ENCODE results near the gene BLOC1S5.

Gene BLOC1S5

DNA sequence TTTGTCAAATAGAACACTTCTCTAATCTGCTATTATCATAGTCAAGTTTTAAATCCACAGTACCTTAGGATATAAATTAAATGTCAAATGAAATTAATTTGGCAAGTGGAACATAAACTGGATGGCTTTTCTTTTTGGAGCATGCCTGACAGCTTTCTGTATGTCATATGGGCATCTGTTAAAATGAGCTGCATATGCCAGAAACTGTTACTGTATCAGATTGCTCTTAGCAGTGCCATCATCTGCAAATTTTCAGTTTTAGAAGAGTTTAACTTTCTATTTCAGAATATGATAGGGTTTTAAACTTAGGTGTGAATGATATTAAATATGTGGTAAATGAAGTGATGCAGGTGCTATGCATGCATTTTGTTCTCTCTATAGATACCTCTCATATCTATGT is 41.6 kb upstream of the BLOC1S5 start:
- H3K4me3 ChIP-seq (ENCODE audit: low read length) = no peak overlapping the region
- TF ChIP-seq, protein P1, sequence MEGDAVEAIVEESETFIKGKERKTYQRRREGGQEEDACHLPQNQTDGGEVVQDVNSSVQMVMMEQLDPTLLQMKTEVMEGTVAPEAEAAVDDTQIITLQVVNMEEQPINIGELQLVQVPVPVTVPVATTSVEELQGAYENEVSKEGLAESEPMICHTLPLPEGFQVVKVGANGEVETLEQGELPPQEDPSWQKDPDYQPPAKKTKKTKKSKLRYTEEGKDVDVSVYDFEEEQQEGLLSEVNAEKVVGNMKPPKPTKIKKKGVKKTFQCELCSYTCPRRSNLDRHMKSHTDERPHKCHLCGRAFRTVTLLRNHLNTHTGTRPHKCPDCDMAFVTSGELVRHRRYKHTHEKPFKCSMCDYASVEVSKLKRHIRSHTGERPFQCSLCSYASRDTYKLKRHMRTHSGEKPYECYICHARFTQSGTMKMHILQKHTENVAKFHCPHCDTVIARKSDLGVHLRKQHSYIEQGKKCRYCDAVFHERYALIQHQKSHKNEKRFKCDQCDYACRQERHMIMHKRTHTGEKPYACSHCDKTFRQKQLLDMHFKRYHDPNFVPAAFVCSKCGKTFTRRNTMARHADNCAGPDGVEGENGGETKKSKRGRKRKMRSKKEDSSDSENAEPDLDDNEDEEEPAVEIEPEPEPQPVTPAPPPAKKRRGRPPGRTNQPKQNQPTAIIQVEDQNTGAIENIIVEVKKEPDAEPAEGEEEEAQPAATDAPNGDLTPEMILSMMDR (IDR thresholded peaks at IDR 0.05; ENCODE audit: insufficient read depth, low read depth, low read length, missing control alignments) = no peak
- no peak for DNase-seq (ENCODE audit: low read depth)

DNA sequence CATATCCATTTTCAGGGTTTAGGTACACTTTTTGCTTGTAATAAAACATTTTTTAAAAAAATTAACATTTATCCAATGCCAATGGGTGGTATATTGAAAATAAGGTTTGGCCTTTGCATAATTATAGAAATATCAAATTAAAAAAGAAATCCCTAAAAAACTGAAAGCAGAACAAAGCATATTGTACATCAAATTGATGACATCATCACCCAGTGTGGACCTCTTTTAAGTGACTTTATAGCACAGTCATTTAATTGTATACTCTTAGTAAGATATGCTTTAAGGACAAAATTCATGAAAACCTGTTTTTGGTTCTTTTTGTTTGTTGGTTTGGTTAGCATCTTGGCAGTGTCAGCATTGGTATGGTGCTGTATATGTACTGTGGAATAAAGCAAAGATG is 39.5 kb upstream of the BLOC1S5 start:
- TF ChIP-seq, protein P1 (IDR thresholded peaks at IDR 0.05; ENCODE audit: insufficient read depth, low read depth, low read length, missing control alignments) = no peak
- H3K4me3 ChIP-seq (ENCODE audit: low read length) = no peak overlapping the region
- DNase-seq (ENCODE audit: low read depth) = no peak

DNA sequence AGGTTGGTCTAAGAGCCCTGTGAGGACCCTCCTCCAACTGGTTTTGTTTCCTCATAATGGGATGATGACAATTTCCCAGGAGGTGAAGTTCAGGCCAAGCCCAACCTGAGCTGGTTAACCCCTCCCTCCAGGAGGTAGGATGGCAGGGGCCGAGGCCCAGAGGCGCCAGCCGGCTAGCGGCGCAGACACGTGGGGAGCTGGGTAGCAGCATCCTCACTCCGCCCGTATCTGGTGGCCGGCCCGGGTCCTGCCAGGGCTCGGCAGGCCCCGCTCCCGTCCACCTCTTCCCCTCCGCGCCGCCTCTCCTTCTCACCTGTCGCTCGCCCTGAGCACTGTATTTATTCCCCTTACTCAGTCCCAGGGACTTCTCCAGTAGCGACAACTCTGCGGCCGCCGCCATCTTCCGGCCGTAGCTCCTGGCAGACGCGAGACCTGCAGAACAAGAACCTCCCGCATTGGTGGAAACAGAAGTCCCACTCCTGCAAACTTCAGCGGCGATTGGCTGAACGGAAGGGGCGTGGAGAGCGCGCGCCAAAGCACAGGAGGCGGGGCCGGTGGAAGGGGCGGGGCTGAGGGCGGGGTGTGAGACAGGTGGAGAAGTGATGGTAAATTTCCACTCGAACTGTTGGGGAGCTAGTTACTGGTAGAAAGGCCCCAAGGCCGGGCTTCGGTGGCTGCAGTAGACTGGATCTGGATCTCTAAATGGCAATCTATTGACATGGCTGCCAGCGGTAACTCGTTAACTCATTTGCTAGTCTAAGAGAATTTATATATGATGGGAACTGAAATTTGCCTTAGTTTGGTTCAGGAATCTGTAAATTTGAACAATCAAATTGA is 38.2 kb upstream of the BLOC1S5 start, which contains the start of gene EEF1E1:
Gene EEF1E1 (minus strand): TSS at position 427 of the 837 bp plus-strand sequence. CDS start 27 bp downstream, at position 400.
- TF ChIP-seq, protein P1 (IDR thresholded peaks at IDR 0.05; ENCODE audit: insufficient read depth, low read depth, low read length, missing control alignments) = no peak
- peak; percentile 97 for DNase-seq (ENCODE audit: low read depth)
- H3K4me3 ChIP-seq (ENCODE audit: low read length) = peak within 1 kb of the TSS; percentile 66

DNA sequence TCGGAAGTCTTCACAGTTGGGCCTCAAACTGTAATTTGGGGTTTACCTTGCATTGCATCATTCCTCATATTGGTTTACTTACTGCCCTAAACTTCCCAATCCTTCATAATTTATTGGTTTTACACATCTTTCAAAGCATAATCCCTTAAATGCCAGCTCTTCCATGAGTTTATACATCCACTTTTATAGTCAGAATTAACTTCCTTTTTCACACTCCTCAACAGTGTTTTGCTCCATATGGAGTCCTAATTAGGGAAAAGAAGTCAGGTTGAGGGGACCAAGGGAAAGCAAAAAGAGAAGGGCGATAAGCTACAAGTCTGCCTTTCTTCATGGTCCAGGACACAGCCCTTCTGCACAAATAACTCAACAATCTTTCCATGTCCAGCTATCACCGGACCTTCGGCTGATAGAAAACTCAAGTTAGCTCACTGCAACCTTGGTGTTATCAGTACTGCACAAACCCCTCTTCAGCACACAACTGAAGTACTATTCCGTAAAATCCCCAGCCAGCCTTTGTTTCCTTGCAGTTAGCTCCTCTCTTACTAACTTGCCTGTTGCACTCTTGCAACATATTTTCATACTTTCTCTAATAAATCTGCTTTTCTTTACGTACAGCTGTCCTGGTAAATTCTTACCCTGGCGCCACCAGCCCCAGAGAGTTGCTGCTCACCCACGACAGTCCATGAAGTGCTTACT is 36.1 kb upstream of the BLOC1S5 start:
- DNase-seq (ENCODE audit: low read depth) = no peak
- TF ChIP-seq, protein P1 (IDR thresholded peaks at IDR 0.05; ENCODE audit: insufficient read depth, low read depth, low read length, missing control alignments) = no peak
- no peak overlapping the region for H3K4me3 ChIP-seq (ENCODE audit: low read length)

DNA sequence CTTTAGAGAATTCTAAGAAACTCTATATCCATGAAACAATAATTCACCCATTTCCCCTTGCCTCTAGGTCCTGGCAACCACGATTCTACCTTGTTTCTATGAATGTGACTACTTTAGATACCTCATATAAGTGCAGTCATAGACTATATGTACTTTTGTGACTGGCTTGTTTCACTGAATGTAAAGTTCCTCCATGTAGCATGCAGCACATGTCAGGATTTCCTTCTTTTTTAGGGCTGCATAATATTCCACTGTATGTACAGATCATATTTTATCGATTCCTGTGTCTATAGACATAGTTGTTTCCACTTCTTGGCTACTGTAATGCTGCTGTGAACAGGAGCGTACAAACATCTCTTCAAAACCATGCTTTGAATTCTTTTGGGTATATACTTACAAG is 26.5 kb upstream of the BLOC1S5 start:
- DNase-seq (ENCODE audit: low read depth) = no peak
- TF ChIP-seq, protein P1 (IDR thresholded peaks at IDR 0.05; ENCODE audit: insufficient read depth, low read depth, low read length, missing control alignments) = no peak

DNA sequence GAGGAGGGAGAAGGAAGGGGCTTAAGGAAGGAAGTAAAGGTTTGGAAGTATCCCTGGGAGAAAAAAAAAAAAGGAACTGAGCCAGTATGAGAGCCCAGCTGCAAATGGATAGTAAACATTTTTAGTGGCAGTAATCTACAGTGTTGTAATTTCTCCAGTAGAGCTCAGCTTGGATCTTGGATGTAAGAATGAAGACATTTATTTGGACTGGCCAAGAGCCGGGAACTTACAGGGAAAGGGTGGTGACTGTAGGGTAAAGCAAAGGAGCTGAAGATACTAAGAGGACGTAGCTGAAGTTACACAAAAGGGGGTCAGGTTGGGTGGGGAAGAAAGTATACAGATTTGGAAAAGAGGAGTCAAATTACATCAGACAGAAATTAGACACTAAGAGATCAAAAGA is 24.7 kb upstream of the BLOC1S5 start:
- no peak overlapping the region for H3K4me3 ChIP-seq (ENCODE audit: low read length)
- no peak for DNase-seq (ENCODE audit: low read depth)
- TF ChIP-seq, protein P1 (IDR thresholded peaks at IDR 0.05; ENCODE audit: insufficient read depth, low read depth, low read length, missing control alignments) = no peak

More for the DNA sequence above, 26.5 kb upstream of the BLOC1S5 start:
- no peak overlapping the region for H3K4me3 ChIP-seq (ENCODE audit: low read length)
